HepG2 (cell line): ENCODE data around the gene ELP4. TPM values are rescaled to one million over a fixed set of nuclear protein-coding genes. Genes with fewer than 3 reads are reported as not detected.

Source experiments
- ATAC-seq: fragments of 200-7000 bp; cut with Tn5 transposase; 3 replicates; pipeline ENCODE4 v1.9.1; 2020; ENCODE audit warnings: mild to moderate bottlenecking, moderate library complexity
- BruUV-seq: library from RNA; stranded (reverse); fragments of 400-500 nt; replicated peaks from 2 replicates; lab custom pipeline; 2021; lab: Mats Ljungman, UMichigan
- CTCF ChIA-PET: fragments of 300-600 bp; formaldehyde crosslinking; extraction: SDS; loops from one replicate; lab custom pipeline; 2021; ENCODE audit warnings: low total read pairs, inconsistent platforms, low intra/inter-chr PET ratio; lab: Yijun Ruan, JAX
- POLR2A ChIA-PET: fragments of 350-600 bp; sonication (Branson Sonifier 250); formaldehyde crosslinking; loops from one replicate; lab custom pipeline; 2020; ENCODE audit warnings: antibody characterized with exemption, inconsistent platforms; lab: Yijun Ruan, JAX
- DNase-seq: peaks from one replicate; pipeline ENCODE4 v3.0.0-alpha.2; 2015; ENCODE audit warnings: low spot score
- FAIRE-seq: peaks from 3 replicates; lab custom pipeline; 2011; peaks lifted over from hg19 to GRCh38; lab: Jason Lieb, UNC
- H2AFZ ChIP-seq: one replicate; pipeline ENCODE4 v1.6.1; 2011; ENCODE audit warnings: low read length, inconsistent platforms
- H3K27ac ChIP-seq: fragments of 300-600 bp; 3 replicates; pipeline ENCODE4 v1.8.0; 2011; ENCODE audit warnings: mixed run types, mild to moderate bottlenecking, mixed read lengths, low read length, inconsistent platforms; ENCODE audit not compliant: insufficient read depth; ENCODE audit errors: extremely low read length
- H3K27me3 ChIP-seq, 2 experiments: fragments of 200-600 bp in 1 of 2; 2 replicates in 1 of 2; 3 replicates in 1 of 2; pipeline versions ENCODE4 v1.6.0 to v1.8.0; 2011; ENCODE audit warnings: low read length in 2 of 2, mild to moderate bottlenecking in 2 of 2, moderate library complexity in 2 of 2, inconsistent platforms in 1 of 2; ENCODE audit not compliant: insufficient read depth in 2 of 2, control insufficient read depth in 1 of 2
- H3K36me3 ChIP-seq, 2 experiments: fragments of 200-600 bp in 1 of 2; replicated peaks in 1 of 2; 2 replicates in 1 of 2; 3 replicates in 1 of 2; pipeline versions ENCODE4 v1.5.1 to v1.8.0; 2011; ENCODE audit warnings: low read length in 2 of 2, inconsistent platforms in 1 of 2; ENCODE audit not compliant: insufficient read depth in 2 of 2, control insufficient read depth in 1 of 2
- H3K4me1 ChIP-seq: 2 replicates; pipeline ENCODE4 v1.5.1; 2012; ENCODE audit warnings: low read length, inconsistent platforms; ENCODE audit not compliant: insufficient read depth
- H3K4me2 ChIP-seq: 2 replicates; pipeline ENCODE4 v1.6.0; 2011; ENCODE audit warnings: low read depth, low read length, inconsistent platforms
- H3K4me3 ChIP-seq, 3 experiments: fragments of 200-600 bp in 1 of 3; sonication (generic), shearing (Covaris generic) in 1 of 3; replicated peaks in 1 of 3; 2 replicates each; pipeline ENCODE4 v1.5.1; 2011 to 2016; ENCODE audit warnings: low read length in 3 of 3, inconsistent platforms in 2 of 3, low read depth in 2 of 3, mild to moderate bottlenecking in 2 of 3, control low read depth in 1 of 3, mixed read lengths in 1 of 3; ENCODE audit not compliant: insufficient read depth in 1 of 3
- H3K79me2 ChIP-seq: one replicate; pipeline ENCODE4 v1.6.1; 2011; ENCODE audit warnings: low read length, inconsistent platforms; ENCODE audit not compliant: insufficient read depth
- H3K9ac ChIP-seq: 2 replicates; pipeline ENCODE4 v1.6.0; 2011; ENCODE audit warnings: mild to moderate bottlenecking, low read depth, low read length, inconsistent platforms; ENCODE audit not compliant: insufficient read depth
- H3K9me3 ChIP-seq: 2 replicates; pipeline ENCODE4 v1.5.1; 2012; ENCODE audit warnings: mild to moderate bottlenecking, low read length
- H4K20me1 ChIP-seq: 2 replicates; pipeline ENCODE4 v1.6.0; 2011; ENCODE audit warnings: inconsistent platforms, mild to moderate bottlenecking, low read length, moderate library complexity; ENCODE audit not compliant: insufficient read depth
- AGO1 ChIP-seq: fragments of 200-400 bp; formaldehyde crosslinking; IDR thresholded peaks from 2 replicates; pipeline ENCODE4 v1.6.1; 2017; ENCODE audit warnings: mild to moderate bottlenecking, low read depth, low read length, moderate library complexity; ENCODE audit not compliant: poor library complexity, severe bottlenecking
- CHCHD3 ChIP-seq: sonication (generic); formaldehyde crosslinking; IDR thresholded peaks from 2 replicates; pipeline ENCODE4 v1.8.0; 2022; ENCODE audit warnings: mild to moderate bottlenecking, missing genetic modification reagents, moderate library complexity
- DMTF1 ChIP-seq: sonication (generic); formaldehyde crosslinking; IDR thresholded peaks from 2 replicates; pipeline ENCODE4 v1.4.0; 2020; ENCODE audit warnings: mild to moderate bottlenecking, missing genetic modification reagents
- E2F5 ChIP-seq: sonication (generic); formaldehyde crosslinking; conservative IDR thresholded peaks from 2 replicates; pipeline ENCODE4 v1.4.0; 2020; ENCODE audit warnings: missing genetic modification reagents
- EZH2 ChIP-seq: conservative IDR thresholded peaks from 2 replicates; pipeline ENCODE4 v1.6.1; 2012; ENCODE audit warnings: mild to moderate bottlenecking, low read depth, low read length, moderate library complexity
- KMT2B ChIP-seq: IDR thresholded peaks from 2 replicates; pipeline ENCODE4 v1.6.1; 2016; ENCODE audit warnings: missing genetic modification reagents, missing compliant biosample characterization
- MYNN ChIP-seq: sonication (generic); formaldehyde crosslinking; IDR thresholded peaks from 2 replicates; pipeline ENCODE4 v1.4.0; 2020; ENCODE audit warnings: mild to moderate bottlenecking, low read depth, missing genetic modification reagents
- STAG1 ChIP-seq: sonication (generic); formaldehyde crosslinking; IDR thresholded peaks from 2 replicates; pipeline ENCODE4 v1.4.0; 2020; ENCODE audit warnings: missing genetic modification reagents
- TARDBP ChIP-seq: sonication (generic); formaldehyde crosslinking; IDR thresholded peaks from 2 replicates; pipeline ENCODE4 v1.8.0; 2022; ENCODE audit warnings: mild to moderate bottlenecking, missing genetic modification reagents
- ZBTB43 ChIP-seq: sonication (generic); formaldehyde crosslinking; conservative IDR thresholded peaks from 2 replicates; pipeline ENCODE4 v1.4.0; 2020; ENCODE audit warnings: missing genetic modification reagents
- ZMYM3 ChIP-seq: sonication (generic); formaldehyde crosslinking; IDR thresholded peaks from 2 replicates; pipeline ENCODE4 v1.5.1; 2020; ENCODE audit warnings: mild to moderate bottlenecking, missing genetic modification reagents
- ZNF292 ChIP-seq: sonication (generic); formaldehyde crosslinking; IDR thresholded peaks from 2 replicates; pipeline ENCODE4 v1.8.1; 2022; ENCODE audit warnings: mild to moderate bottlenecking, low read depth, missing genetic modification reagents, borderline replicate concordance
- ZNF510 ChIP-seq: sonication (generic); formaldehyde crosslinking; IDR thresholded peaks from 2 replicates; pipeline ENCODE4 v1.4.0; 2020; ENCODE audit warnings: low read depth, mild to moderate bottlenecking, missing genetic modification reagents
- ZNF7 ChIP-seq: IDR thresholded peaks from 2 replicates; pipeline ENCODE4 v1.6.1; 2016; ENCODE audit warnings: missing biosample characterization, missing genetic modification reagents
- in situ Hi-C: cut with HindIII; loops from 2 replicates; pipeline ENCODE4 v1.10.0; 2017; ENCODE audit warnings: low pct_unique_long_range_greater_than_20kb; ENCODE audit not compliant: extremely low pct_ligation_motif_present
- intact Hi-C: fragments of 100-400 bp; cut with micrococcal nuclease; formaldehyde crosslinking; loops from one replicate; pipeline ENCODE4 v1.10.0; 2022; ENCODE audit not compliant: unreplicated experiment
- polyA plus RNA-seq, 8 experiments: library from polyadenylated mRNA; depleted of rRNA in 3 of 8; stranded (reverse) in 7 of 8; unstranded in 1 of 8; fragments of >200 nt; fragmentation: Illumina TruSeq in 4 of 8; extraction: Trizol in 4 of 8; gene quantifications; 2 replicates each; pipeline versions ENCODE4 v1.2.1 to v1.2.3, GENCODE V29; 2011 to 2016; ENCODE audit warnings: low read depth in 4 of 8, missing spikeins in 1 of 8, mixed read lengths in 1 of 8; ENCODE audit not compliant: insufficient read depth in 1 of 8
- total RNA-seq, 5 experiments: library from RNA; depleted of rRNA; stranded (reverse); fragments of >200 nt; fragmentation: Illumina TruSeq; extraction: Trizol; gene quantifications; 2 replicates each; pipeline ENCODE4 v1.2.3, GENCODE V29; 2016; ENCODE audit warnings: low read depth in 1 of 5

The ELP4 gene
- total and polyA plus RNA-seq, 2 of the 13 experiments (the other 11 are each of a cell fraction or from before 2014, with no cell fraction given): 12.8 to 19.1 TPM

- TF ChIP-seq DMTF1: no peak
- TF ChIP-seq MYNN (CRISPR knock-in tag): no peak
- TF ChIP-seq, all 625 proteins: peak for 0
Measured at GRCh38 chr11:31617246-31617645, 107.7 kb downstream of the ELP4 start (continued).

GRCh38 chr11:31619980-31620379 is 110.4 kb downstream of the ELP4 start:
- no peak for TF ChIP-seq ZNF510 (CRISPR knock-in tag)
- no peak for TF ChIP-seq TARDBP (CRISPR knock-in tag)
- DNase-seq: no peak
- H3K27me3 ChIP-seq: no peaks in the 10 kb centered on the region
- H3K9ac ChIP-seq: no peak overlapping the region
- H3K4me3 ChIP-seq: no peak overlapping the region
- no peaks in the 10 kb centered on the region for H3K4me1 ChIP-seq
- no TSS peak for BruUV-seq
- no peaks in the 10 kb centered on the region for H3K9me3 ChIP-seq
- no peaks in the 10 kb centered on the region for H4K20me1 ChIP-seq
- no peaks in the 10 kb centered on the region for H3K36me3 ChIP-seq
- ChIA-PET CTCF (no interaction called here), POLR2A (no interaction called here)
- no peak overlapping the region for H2AFZ ChIP-seq
- no peak overlapping the region for H3K4me2 ChIP-seq
- no peaks in the 10 kb centered on the region for H3K79me2 ChIP-seq
- in situ Hi-C loops: no loop called here
- intact Hi-C loops: no loop called here
- H3K27ac ChIP-seq: no peak overlapping the region
- no peak for ATAC-seq
- no peak for FAIRE-seq

GRCh38 chr11:31620434-31620833 is 110.9 kb downstream of the ELP4 start:
- H3K4me3 ChIP-seq: no peak overlapping the region
- H3K36me3 ChIP-seq: no peaks in the 10 kb centered on the region
- no peak overlapping the region for H3K9ac ChIP-seq
- intact Hi-C loops (no loop called here), in situ Hi-C loops (no loop called here)
- H3K79me2 ChIP-seq: no peaks in the 10 kb centered on the region
- no peaks in the 10 kb centered on the region for H4K20me1 ChIP-seq
- H3K27ac ChIP-seq: no peak overlapping the region
- ChIA-PET CTCF (no interaction called here), POLR2A (no interaction called here)
- H3K27me3 ChIP-seq: no peaks in the 10 kb centered on the region
- TF ChIP-seq E2F5 (no peak), KMT2B (CRISPR knock-in tag) (no peak), ZNF292 (no peak), ZNF7 (CRISPR knock-in tag) (no peak), ZMYM3 (CRISPR knock-in tag) (no peak), ZBTB43 (CRISPR knock-in tag) (no peak), STAG1 (CRISPR knock-in tag) (no peak), CHCHD3 (no peak), AGO1 (no peak), EZH2 (no peak)
- BruUV-seq: no TSS peak
- DNase-seq: no peak
- H3K4me2 ChIP-seq: no peak overlapping the region
- H3K4me1 ChIP-seq: no peaks in the 10 kb centered on the region
- no peak overlapping the region for H2AFZ ChIP-seq
- no peak for FAIRE-seq
- H3K9me3 ChIP-seq: no peaks in the 10 kb centered on the region
- no peak for ATAC-seq
